ENCODE measurements around the gene FGF18. TPM values are rescaled to one million over a fixed set of nuclear protein-coding genes. Genes with fewer than 3 reads are reported as not detected.

FGF18 gene
- total RNA-seq, 2 donors from 2014 or later, result 0.35 TPM; not detected in 1

GRCh38 chr5:171479776-171480125 lies 60.3 kb downstream of the FGF18 start:
- Histone ChIP-seq H3K9me3 (no peaks in the 10 kb centered on the region), H3K27ac (no peak overlapping the region)
- intact Hi-C loops (cut with DNase I), result no loop called here

GRCh38 chr5:171480239-171480638 lies 60.8 kb downstream of the FGF18 start:
- Histone ChIP-seq H3K36me3 (no peaks in the 10 kb centered on the region), H3K9me3 (no peaks in the 10 kb centered on the region), H3K4me3 (no peak overlapping the region), H3K9ac (ENCODE audit: low read depth in 2 of 2, low read length in 2 of 2) (no peak overlapping the region), H3K4me1 (no peaks in the 10 kb centered on the region), H3K27me3 (no peaks in the 10 kb centered on the region), H3K27ac (no peak overlapping the region)
- no peak for TF ChIP-seq CTCF (IDR thresholded peaks at IDR 0.05)
- DNase-seq, result no peak
- intact Hi-C loops (cut with DNase I), result no loop called here

More at GRCh38 chr5:171479776-171480125, 60.3 kb downstream of the FGF18 start:
- Histone ChIP-seq H3K9ac (ENCODE audit: low read depth in 2 of 2, low read length in 2 of 2) (no peak overlapping the region), H3K4me1 (no peaks in the 10 kb centered on the region), H3K27me3 (no peaks in the 10 kb centered on the region), H3K36me3 (no peaks in the 10 kb centered on the region), H3K4me3 (no peak overlapping the region)
- DNase-seq, result no peak
- no peak for TF ChIP-seq CTCF (IDR thresholded peaks at IDR 0.05)

GRCh38 chr5:171481571-171482433 lies 62.4 kb downstream of the FGF18 start:
- H3K9ac ChIP-seq (ENCODE audit: low read depth in 2 of 2, low read length in 2 of 2), result no peak overlapping the region
- DNase-seq, result no peak
- no peaks in the 10 kb centered on the region for H3K9me3 ChIP-seq
- no peak overlapping the region for H3K4me3 ChIP-seq
- H3K36me3 ChIP-seq, result no peaks in the 10 kb centered on the region
- no peak overlapping the region for H3K27ac ChIP-seq
- no peaks in the 10 kb centered on the region for H3K4me1 ChIP-seq
- no peak for TF ChIP-seq CTCF (IDR thresholded peaks at IDR 0.05)
- H3K27me3 ChIP-seq, result no peaks in the 10 kb centered on the region
- intact Hi-C loops (cut with DNase I), result no loop called here

- no peak for DNase-seq
- Histone ChIP-seq H3K4me3 (no peak overlapping the region), H3K4me1 (no peaks in the 10 kb centered on the region), H3K27ac (no peak overlapping the region), H3K9ac (ENCODE audit: low read depth in 2 of 2, low read length in 2 of 2) (no peak overlapping the region), H3K36me3 (no peaks in the 10 kb centered on the region), H3K27me3 (no peaks in the 10 kb centered on the region), H3K9me3 (no peaks in the 10 kb centered on the region)
- TF ChIP-seq CTCF (IDR thresholded peaks at IDR 0.05), result no peak
- intact Hi-C loops (cut with DNase I), result no loop called here
These were observed 62.9 kb downstream of the FGF18 start for GRCh38 chr5:171482434-171482730.

- Histone ChIP-seq H3K4me3 (no peak overlapping the region), H3K27ac (no peak overlapping the region), H3K27me3 (no peaks in the 10 kb centered on the region), H3K9me3 (no peaks in the 10 kb centered on the region), H3K4me1 (no peaks in the 10 kb centered on the region), H3K9ac (ENCODE audit: low read depth in 2 of 2, low read length in 2 of 2) (peak overlapping the region in 1 of 2 donors; percentile 12), H3K36me3 (no peaks in the 10 kb centered on the region)
- DNase-seq, result peak; percentile 29
- TF ChIP-seq CTCF (IDR thresholded peaks at IDR 0.05), result no peak
- intact Hi-C loops (cut with DNase I), result no loop called here
These were observed 64.2 kb downstream of the FGF18 start for GRCh38 chr5:171483551-171484135.

Measured in colonic mucosa (tissue), 4 donors.